Spleen (tissue), 11 donors: ENCODE measurements around the gene KMT2B. TPM values are rescaled to one million over a fixed set of nuclear protein-coding genes. Genes with fewer than 3 reads are reported as not detected.

Experiments used
- DNase-seq: peaks from one replicate; pipeline ENCODE4 v3.0.0-alpha.2; 2020
- H3K27ac ChIP-seq, 8 donors: fragments of 200-600 bp; sonication (generic) in 7 of 8; 1 replicate in 4 of 8; 2 replicates in 4 of 8; pipeline versions ENCODE4 v1.5.0 to v1.8.0; 2016 to 2021; ENCODE audit warnings: inconsistent platforms in 4 of 8, mild to moderate bottlenecking in 4 of 8, moderate library complexity in 1 of 8
- H3K27me3 ChIP-seq, 7 donors: fragments of 200-600 bp; sonication (generic) in 6 of 7; replicated peaks in 1 of 7; 1 replicate in 4 of 7; 2 replicates in 3 of 7; pipeline versions ENCODE4 v1.5.0 to v1.8.0; 2016 to 2021; ENCODE audit warnings: inconsistent platforms in 3 of 7, mild to moderate bottlenecking in 1 of 7
- H3K36me3 ChIP-seq, 6 donors: fragments of 200-600 bp; sonication (generic) in 5 of 6; 1 replicate in 4 of 6; 2 replicates in 2 of 6; pipeline versions ENCODE4 v1.5.0 to v1.8.0; 2016 to 2021; ENCODE audit warnings: inconsistent platforms in 2 of 6
- H3K4me1 ChIP-seq, 6 donors: fragments of 200-600 bp; sonication (generic) in 5 of 6; 1 replicate in 3 of 6; 2 replicates in 3 of 6; pipeline versions ENCODE4 v1.5.0 to v1.8.0; 2016 to 2021; ENCODE audit warnings: inconsistent platforms in 3 of 6
- H3K4me3 ChIP-seq, 8 donors: fragments of 200-600 bp; sonication (generic) in 7 of 8; 1 replicate in 4 of 8; 2 replicates in 4 of 8; pipeline versions ENCODE4 v1.5.0 to v1.8.0; 2016 to 2021; ENCODE audit warnings: inconsistent platforms in 4 of 8, mild to moderate bottlenecking in 4 of 8, moderate library complexity in 2 of 8
- H3K9me3 ChIP-seq, 8 donors: fragments of 200-600 bp; sonication (generic) in 7 of 8; 1 replicate in 4 of 8; 2 replicates in 4 of 8; pipeline versions ENCODE4 v1.5.0 to v1.8.0; 2016 to 2021; ENCODE audit warnings: inconsistent platforms in 4 of 8
- POLR2A ChIP-seq, 3 donors: fragments of 450-650 bp; IDR thresholded peaks; one replicate each; pipeline ENCODE4 v1.5.1; 2017; ENCODE audit warnings: antibody characterized with exemption in 3 of 3, mild to moderate bottlenecking in 1 of 3
- POLR2AphosphoS5 ChIP-seq, 3 donors: sonication (generic); formaldehyde crosslinking; IDR thresholded peaks; one replicate each; pipeline ENCODE4 v1.5.1; 2017; ENCODE audit warnings: antibody characterized with exemption in 3 of 3
- WGBS, 5 donors: extraction: QIAGEN DNeasy Blood & Tissue Kit in 3 of 5; methylation state at CpG; one replicate each; pipeline versions ENCODE4 v1.1.5 to v1.1.7; 2013 to 2018; 5-methylcytosine and 5-hydroxymethylcytosine counted together
- intact Hi-C: fragments of 100-400 bp; cut with DNase I; formaldehyde crosslinking; loops from one replicate; pipeline ENCODE4 v1.15.0; 2023; ENCODE audit warnings: low total_unique reads
- polyA plus RNA-seq, 3 donors: library from polyadenylated mRNA; stranded (reverse); fragments of 200-250 nt; gene quantifications; one replicate each; pipeline ENCODE4 v1.2.1, GENCODE V29; 2013
- total RNA-seq, 7 donors: library from RNA; depleted of rRNA in 3 of 7; stranded (reverse); fragments of >200 nt in 3 of 7; fragmentation: NEBNext Ultra II Directional in 4 of 7; extraction: Animal tissue kit (Norgen Biotek cat#: 25700) in 4 of 7; gene quantifications; one replicate each; pipeline versions ENCODE4 v1.1.0 to v1.2.1, GENCODE V29; 2016 to 2021
- TF ChIP-seq, protein P1 (sequence below), 11 experiments: fragments of 200-600 bp in 7 of 11; fragments of 450-650 bp in 4 of 11; sonication (generic) in 4 of 11; IDR thresholded peaks in 8 of 11; conservative IDR thresholded peaks in 3 of 11; 1 replicate in 7 of 11; 2 replicates in 4 of 11; pipeline versions ENCODE4 v1.4.0 to v1.8.0; 2016 to 2021; ENCODE audit warnings: antibody characterized with exemption in 11 of 11, inconsistent platforms in 4 of 11, mild to moderate bottlenecking in 1 of 11
- donor health status: healthy with polysubstance abuse.
- donor health status: DM: no; HTN: no; CAD: no; lungs with moderate emphysema.
- donor health status: DM: no; HTN: no; CAD: no.
- donor health status: Bipolar disorder and iron deficiency.
- donor health status: healthy.
- donor health status: DM: no; HTN: no; CAD: no.
- donor health status: DM: yes; HTN: yes; CAD: no.

Gene KMT2B
- total and polyA plus RNA-seq, 10 donors, result 17.6 to 58.2 (median 45.8) TPM

DNA sequence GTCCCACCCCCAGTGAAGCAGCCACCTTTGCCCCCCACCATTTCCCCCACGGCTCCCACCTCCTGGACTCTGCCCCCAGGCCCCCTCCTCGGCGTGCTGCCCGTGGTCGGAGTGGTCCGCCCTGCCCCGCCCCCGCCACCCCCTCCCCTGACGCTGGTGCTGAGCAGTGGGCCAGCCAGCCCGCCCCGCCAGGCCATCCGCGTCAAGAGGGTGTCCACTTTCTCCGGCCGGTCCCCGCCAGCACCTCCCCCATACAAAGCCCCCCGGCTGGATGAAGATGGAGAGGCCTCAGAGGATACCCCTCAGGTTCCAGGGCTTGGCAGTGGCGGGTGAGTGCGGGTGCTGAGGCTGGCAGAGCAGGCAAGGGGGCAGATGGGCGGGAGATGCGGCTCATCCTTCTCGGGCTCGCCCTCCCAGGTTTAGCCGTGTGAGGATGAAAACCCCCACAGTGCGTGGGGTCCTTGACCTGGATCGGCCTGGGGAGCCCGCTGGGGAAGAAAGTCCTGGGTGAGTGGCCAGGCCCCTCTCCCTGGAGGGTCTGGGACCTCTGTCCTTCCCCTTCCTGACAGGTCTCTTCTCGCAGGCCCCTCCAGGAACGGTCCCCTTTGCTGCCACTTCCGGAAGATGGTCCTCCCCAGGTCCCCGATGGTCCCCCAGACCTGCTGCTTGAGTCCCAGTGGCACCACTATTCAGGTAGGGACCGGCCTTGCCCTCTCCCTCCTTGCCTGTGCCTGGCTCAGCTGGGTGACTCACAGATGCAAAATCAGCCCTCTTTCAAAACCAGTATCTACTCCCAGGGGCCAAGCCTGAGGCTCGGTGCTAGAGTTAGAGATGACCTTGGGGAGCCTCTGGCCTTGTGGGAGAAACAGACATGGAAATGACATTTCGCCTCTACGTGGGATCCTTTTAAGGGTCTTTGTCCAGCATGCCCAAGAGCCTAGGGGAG lies 15.7 kb downstream of the KMT2B start:
- Histone ChIP-seq H3K4me1 (peaks cover 0 to 17% (median 2%) of the 10 kb centered on the region in 6 donors), H3K4me3 (no peak overlapping the region), H3K9me3 (no peaks in the 10 kb centered on the region), H3K27ac (peak overlapping the region in 1 of 8 donors; percentile 6), H3K27me3 (no peaks in the 10 kb centered on the region), H3K36me3 (peaks cover 0 to 100% (median 100%) of the 10 kb centered on the region in 6 donors)
- DNase-seq, result no peak
- intact Hi-C loops, result no loop called here
- TF ChIP-seq POLR2AphosphoS5 (IDR thresholded peaks at IDR 0.05), result peak in 2 of 3 donors; percentile 21 to 45
- no peak for TF ChIP-seq POLR2A (IDR thresholded peaks at IDR 0.05)
- 90 to 93% (median 91%) methylated on average over 21 to 35 of the region's 35 CpGs for WGBS, 5 donors

DNA sequence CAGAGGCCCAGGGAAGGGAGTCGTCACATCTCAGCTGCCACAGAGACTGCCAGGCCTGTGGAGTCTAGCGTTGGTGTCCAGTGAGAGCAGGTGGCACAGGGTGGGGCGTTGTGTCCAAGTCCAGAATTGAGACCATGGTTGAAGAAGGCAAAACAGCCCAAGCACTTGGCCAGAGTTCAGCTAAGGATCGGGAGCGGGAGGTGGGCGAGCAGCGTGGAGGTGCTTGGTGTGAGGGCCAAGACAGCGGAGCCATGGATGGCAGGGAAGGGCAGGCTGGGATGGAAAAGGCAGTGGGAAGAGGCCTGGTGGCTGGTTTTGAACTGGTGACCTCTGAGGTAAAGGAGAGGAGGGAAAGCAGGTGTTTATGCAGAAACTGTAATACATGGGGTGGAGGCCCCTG lies 16.5 kb downstream of the KMT2B start:
- Histone ChIP-seq H3K4me3 (no peak overlapping the region), H3K36me3 (peaks cover 0 to 100% (median 99%) of the 10 kb centered on the region in 6 donors), H3K4me1 (peaks cover 0 to 25% (median 4%) of the 10 kb centered on the region in 6 donors), H3K9me3 (no peaks in the 10 kb centered on the region), H3K27ac (peak overlapping the region in 1 of 8 donors; percentile 6), H3K27me3 (no peaks in the 10 kb centered on the region)
- intact Hi-C loops, result no loop called here
- WGBS, 5 donors, result 93 to 98% (median 96%) methylated on average over 8 of the region's 8 CpGs
- TF ChIP-seq POLR2A (IDR thresholded peaks at IDR 0.05) (no peak), POLR2AphosphoS5 (IDR thresholded peaks at IDR 0.05) (peak in 2 of 3 donors; percentile 24 to 55)
- DNase-seq, result no peak

DNA sequence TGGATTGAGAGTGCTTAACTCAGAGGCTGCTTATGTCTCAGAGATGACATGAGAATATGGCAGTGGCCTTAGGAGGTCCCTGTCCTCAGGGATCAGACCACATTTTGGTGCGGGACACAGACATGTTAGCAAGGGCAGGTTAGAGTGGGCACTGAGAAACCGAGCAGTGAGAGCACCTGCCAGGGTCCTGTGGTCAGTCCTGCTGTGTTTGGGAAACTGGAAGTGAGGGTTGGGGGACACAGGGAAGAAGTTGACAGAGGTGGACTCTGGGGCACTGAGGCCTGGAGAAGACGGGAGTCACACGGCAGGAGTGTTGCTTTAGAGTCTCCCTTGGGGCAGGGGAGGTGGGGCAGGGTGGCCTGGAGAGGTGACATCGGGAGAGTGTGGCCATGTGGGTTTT lies 17.1 kb downstream of the KMT2B start:
- Histone ChIP-seq H3K4me3 (no peak overlapping the region), H3K36me3 (peaks cover 0 to 98% (median 95%) of the 10 kb centered on the region in 6 donors), H3K27ac (no peak overlapping the region), H3K27me3 (no peaks in the 10 kb centered on the region), H3K9me3 (no peaks in the 10 kb centered on the region), H3K4me1 (peaks cover 3 to 31% (median 10%) of the 10 kb centered on the region in 6 donors)
- intact Hi-C loops, result no loop called here
- WGBS, 5 donors, result 88 to 96% (median 93%) methylated on average over 4 to 5 of the region's 5 CpGs
- DNase-seq, result no peak
- TF ChIP-seq POLR2A (IDR thresholded peaks at IDR 0.05) (no peak), POLR2AphosphoS5 (IDR thresholded peaks at IDR 0.05) (no peak)
- TF ChIP-seq, protein P1, sequence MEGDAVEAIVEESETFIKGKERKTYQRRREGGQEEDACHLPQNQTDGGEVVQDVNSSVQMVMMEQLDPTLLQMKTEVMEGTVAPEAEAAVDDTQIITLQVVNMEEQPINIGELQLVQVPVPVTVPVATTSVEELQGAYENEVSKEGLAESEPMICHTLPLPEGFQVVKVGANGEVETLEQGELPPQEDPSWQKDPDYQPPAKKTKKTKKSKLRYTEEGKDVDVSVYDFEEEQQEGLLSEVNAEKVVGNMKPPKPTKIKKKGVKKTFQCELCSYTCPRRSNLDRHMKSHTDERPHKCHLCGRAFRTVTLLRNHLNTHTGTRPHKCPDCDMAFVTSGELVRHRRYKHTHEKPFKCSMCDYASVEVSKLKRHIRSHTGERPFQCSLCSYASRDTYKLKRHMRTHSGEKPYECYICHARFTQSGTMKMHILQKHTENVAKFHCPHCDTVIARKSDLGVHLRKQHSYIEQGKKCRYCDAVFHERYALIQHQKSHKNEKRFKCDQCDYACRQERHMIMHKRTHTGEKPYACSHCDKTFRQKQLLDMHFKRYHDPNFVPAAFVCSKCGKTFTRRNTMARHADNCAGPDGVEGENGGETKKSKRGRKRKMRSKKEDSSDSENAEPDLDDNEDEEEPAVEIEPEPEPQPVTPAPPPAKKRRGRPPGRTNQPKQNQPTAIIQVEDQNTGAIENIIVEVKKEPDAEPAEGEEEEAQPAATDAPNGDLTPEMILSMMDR (IDR thresholded peaks at IDR 0.05 in 8 of 11, conservative IDR thresholded peaks at IDR 0.05 in 3 of 11), result no peak

DNA sequence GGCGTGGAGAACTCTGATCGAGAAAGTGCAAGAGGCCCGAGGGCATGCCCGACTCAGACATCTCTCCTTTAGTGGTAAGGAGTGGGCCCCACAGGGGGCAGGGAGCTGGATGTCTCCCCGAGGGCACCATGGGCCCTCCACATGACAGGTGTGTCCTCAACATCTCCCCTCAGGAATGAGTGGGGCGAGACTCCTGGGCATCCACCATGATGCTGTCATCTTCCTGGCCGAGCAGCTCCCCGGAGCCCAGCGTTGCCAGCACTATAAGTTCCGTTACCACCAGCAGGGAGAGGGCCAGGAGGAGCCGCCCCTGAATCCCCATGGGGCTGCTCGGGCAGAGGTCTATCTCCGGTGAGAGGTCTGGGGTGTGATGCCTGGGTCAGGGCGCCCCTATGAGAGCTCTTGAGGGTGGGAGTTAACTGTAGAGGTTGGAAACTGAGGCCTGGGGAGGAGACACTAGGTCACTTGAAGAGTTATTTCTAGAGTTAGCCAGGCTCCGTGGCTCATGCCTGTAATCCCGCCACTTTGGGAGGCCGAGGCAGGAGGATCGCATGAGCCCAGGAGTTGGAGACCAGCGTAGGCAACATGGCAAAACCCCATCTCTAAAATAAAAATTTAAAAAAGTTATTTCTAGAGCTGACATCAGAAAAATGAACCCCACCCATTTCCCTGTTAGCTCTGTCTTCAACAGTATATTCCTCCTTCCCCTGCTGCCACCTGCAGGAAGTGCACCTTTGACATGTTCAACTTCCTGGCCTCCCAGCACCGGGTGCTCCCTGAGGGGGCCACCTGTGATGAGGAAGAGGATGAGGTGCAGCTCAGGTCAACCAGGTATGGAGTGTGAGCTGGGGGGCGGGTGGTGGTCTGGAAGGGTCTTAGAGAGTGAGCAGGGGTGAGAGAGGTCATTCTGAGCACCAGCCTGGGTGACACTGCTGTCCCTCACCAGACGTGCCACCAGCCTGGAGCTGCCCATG lies 19.4 kb downstream of the KMT2B start:
- intact Hi-C loops, result no loop called here
- H3K9me3 ChIP-seq, result no peaks in the 10 kb centered on the region
- DNase-seq, result no peak
- TF ChIP-seq POLR2A (IDR thresholded peaks at IDR 0.05) (no peak), POLR2AphosphoS5 (IDR thresholded peaks at IDR 0.05) (peak in 2 of 3 donors; percentile 34 to 70)
- TF ChIP-seq, protein P1 (IDR thresholded peaks at IDR 0.05 in 8 of 11, conservative IDR thresholded peaks at IDR 0.05 in 3 of 11), result peak in 2 of 11 experiments; percentile 9 to 12
- H3K4me3 ChIP-seq, result no peak overlapping the region
- H3K27ac ChIP-seq, result peak overlapping the region in 2 of 8 donors; percentile 19 to 46
- 82 to 89% (median 85%) methylated on average over 15 to 22 of the region's 22 CpGs for WGBS, 5 donors
- peaks cover 8 to 54% (median 29%) of the 10 kb centered on the region in 6 donors for H3K4me1 ChIP-seq
- no peaks in the 10 kb centered on the region for H3K27me3 ChIP-seq
- peaks cover 0 to 75% (median 72%) of the 10 kb centered on the region in 6 donors for H3K36me3 ChIP-seq
